H1 (cell line): ENCODE measurements around the gene SPATA25.

Source experiments
- CEBPB ChIP-seq: IDR thresholded peaks from 2 replicates; pipeline ENCODE4 v1.6.1; 2012; ENCODE audit warnings: low read depth, low read length
- CTCF ChIP-seq, 3 experiments: IDR thresholded peaks; 1 replicate in 2 of 3; 2 replicates in 1 of 3; pipeline versions ENCODE4 v1.5.1 to v1.6.1; 2011; ENCODE audit warnings: low read length in 3 of 3, mild to moderate bottlenecking in 3 of 3, inconsistent platforms in 2 of 3, low read depth in 1 of 3, moderate library complexity in 1 of 3; ENCODE audit not compliant: insufficient read depth in 1 of 3; ENCODE audit errors: control extremely low read depth in 1 of 3
- EGR1 ChIP-seq: IDR thresholded peaks from 2 replicates; pipeline ENCODE4 v1.6.1; 2011; ENCODE audit warnings: low read depth, low read length, borderline replicate concordance
- HDAC2 ChIP-seq, 2 experiments: fragments of 300-600 bp in 1 of 2; sonication (generic) in 1 of 2; IDR thresholded peaks; 2 replicates each; pipeline ENCODE4 v1.6.1; 2011 to 2012; ENCODE audit warnings: low read depth in 2 of 2, low read length in 2 of 2, mild to moderate bottlenecking in 2 of 2, moderate library complexity in 2 of 2, borderline replicate concordance in 1 of 2, inconsistent platforms in 1 of 2
- TF ChIP-seq, protein P1 (sequence below): IDR thresholded peaks from 2 replicates; pipeline ENCODE4 v1.6.1; 2012; ENCODE audit warnings: inconsistent platforms

GRCh38 chr20:45897692-45898091 is 10.3 kb upstream of the SPATA25 start:
- no peak for TF ChIP-seq CTCF (IDR thresholded peaks at IDR 0.05; ENCODE audit: control extremely low read depth in 1 of 3, insufficient read depth in 1 of 3, low read depth in 1 of 3, low read length in 3 of 3)
- TF ChIP-seq, protein P1, sequence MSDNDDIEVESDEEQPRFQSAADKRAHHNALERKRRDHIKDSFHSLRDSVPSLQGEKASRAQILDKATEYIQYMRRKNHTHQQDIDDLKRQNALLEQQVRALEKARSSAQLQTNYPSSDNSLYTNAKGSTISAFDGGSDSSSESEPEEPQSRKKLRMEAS: no peak
- no peak for TF ChIP-seq HDAC2 (IDR thresholded peaks at IDR 0.05; ENCODE audit: borderline replicate concordance in 1 of 2, low read depth in 2 of 2, low read length in 2 of 2)
- TF ChIP-seq EGR1: no peak
- TF ChIP-seq CEBPB: no peak
